Measurements from ENCODE around the gene HOXA6. TPM values are rescaled to one million over a fixed set of nuclear protein-coding genes. Genes with fewer than 3 reads are reported as not detected.

Gene HOXA6
- total RNA-seq, 2 experiments from 2014 or later = not detected

DNA sequence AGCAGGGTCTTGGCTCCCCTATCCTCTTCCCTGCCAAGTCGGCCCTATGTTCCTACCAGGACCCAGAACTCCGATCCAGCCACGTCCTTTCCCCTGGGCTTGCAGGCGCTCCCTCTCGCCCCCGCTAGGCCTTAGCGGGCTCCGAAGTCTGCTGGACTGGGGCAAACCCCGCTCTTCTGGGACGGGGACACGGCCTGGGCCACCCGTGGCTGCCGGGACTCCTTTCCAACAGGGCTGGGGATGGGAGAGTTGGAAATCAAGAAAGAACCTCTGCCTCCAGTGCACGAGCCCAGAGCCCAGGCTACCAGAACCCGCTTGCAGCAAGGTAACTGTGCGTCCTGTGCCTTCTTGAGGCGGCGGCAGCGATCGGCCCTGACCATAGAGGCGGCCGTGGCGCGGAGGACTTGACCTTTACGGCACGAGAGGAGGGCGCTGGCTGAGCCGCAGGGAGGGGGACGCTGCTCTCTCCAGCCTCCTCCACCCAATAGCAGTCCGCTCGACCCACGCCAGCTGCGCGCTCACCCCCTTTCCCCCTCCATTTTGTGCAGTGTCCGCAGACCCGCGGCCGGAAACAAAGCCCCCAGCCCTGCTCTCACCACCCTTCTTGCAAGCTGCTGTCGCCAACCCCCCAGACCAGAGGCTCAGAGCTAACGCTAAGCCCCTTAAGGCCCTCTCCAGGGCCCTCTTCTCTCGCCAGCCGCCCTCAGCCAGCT lies 44.4 kb upstream of the HOXA6 start:
- Mint-ChIP-seq H3K4me3 (peak overlapping the region; percentile 45), H3K9me3 (no peaks in the 10 kb centered on the region), H3K36me3 (ENCODE audit: low read depth) (no peaks in the 10 kb centered on the region), H3K27me3 (peaks cover 99% of the 10 kb centered on the region), H3K27ac (no peak overlapping the region), H3K4me1 (ENCODE audit: low read depth) (peaks cover 56% of the 10 kb centered on the region)
- Histone ChIP-seq H3K36me3 (ENCODE audit: insufficient read depth, low read length) (no peaks in the 10 kb centered on the region), H3K27me3 (ENCODE audit: control insufficient read depth in 1 of 2, insufficient read depth in 2 of 2, low read length in 2 of 2) (peaks cover 89 to 96% of the 10 kb centered on the region in 2 experiments), H3K4me1 (ENCODE audit: insufficient read depth, low read length) (peaks cover 54% of the 10 kb centered on the region), H3K4me3 (ENCODE audit: low read length) (no peak overlapping the region), H3K9me3 (ENCODE audit: control insufficient read depth in 1 of 2, insufficient read depth in 1 of 2, low read length in 2 of 2) (peaks cover 0 to 36% of the 10 kb centered on the region in 2 experiments), H3K27ac (ENCODE audit: low read depth in 1 of 2, low read length in 2 of 2) (no peak overlapping the region)
- TF ChIP-seq, protein P1, sequence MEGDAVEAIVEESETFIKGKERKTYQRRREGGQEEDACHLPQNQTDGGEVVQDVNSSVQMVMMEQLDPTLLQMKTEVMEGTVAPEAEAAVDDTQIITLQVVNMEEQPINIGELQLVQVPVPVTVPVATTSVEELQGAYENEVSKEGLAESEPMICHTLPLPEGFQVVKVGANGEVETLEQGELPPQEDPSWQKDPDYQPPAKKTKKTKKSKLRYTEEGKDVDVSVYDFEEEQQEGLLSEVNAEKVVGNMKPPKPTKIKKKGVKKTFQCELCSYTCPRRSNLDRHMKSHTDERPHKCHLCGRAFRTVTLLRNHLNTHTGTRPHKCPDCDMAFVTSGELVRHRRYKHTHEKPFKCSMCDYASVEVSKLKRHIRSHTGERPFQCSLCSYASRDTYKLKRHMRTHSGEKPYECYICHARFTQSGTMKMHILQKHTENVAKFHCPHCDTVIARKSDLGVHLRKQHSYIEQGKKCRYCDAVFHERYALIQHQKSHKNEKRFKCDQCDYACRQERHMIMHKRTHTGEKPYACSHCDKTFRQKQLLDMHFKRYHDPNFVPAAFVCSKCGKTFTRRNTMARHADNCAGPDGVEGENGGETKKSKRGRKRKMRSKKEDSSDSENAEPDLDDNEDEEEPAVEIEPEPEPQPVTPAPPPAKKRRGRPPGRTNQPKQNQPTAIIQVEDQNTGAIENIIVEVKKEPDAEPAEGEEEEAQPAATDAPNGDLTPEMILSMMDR (IDR thresholded peaks at IDR 0.05) = no peak
- no peak for DNase-seq
- CTCF ChIA-PET = interaction anchor here (0.8 to 1.5 kb wide), 3 partner anchors 12 to 41 kb away, joined by 3 to 9 read pairs (median 3); no protein-coding TSS in a partner anchor
- no peak for ATAC-seq (ENCODE audit: poor library complexity)
- POLR2A ChIA-PET = interaction anchor here (0.5 to 1.5 kb wide), 5 partner anchors 9 to 419 kb away, joined by 3 to 5 read pairs (median 4); no protein-coding TSS in a partner anchor
- intact Hi-C loops (cut with DNase I, micrococcal nuclease) = loop anchor here (1.0 to 10.0 kb wide), 4 partner anchors 473 to 993 kb away; partner anchors contain the start of genes HIBADH (in 1 of the 2), JAZF1 (in 1 of the 2) and TAX1BP1 (in 1 of the 2)

DNA sequence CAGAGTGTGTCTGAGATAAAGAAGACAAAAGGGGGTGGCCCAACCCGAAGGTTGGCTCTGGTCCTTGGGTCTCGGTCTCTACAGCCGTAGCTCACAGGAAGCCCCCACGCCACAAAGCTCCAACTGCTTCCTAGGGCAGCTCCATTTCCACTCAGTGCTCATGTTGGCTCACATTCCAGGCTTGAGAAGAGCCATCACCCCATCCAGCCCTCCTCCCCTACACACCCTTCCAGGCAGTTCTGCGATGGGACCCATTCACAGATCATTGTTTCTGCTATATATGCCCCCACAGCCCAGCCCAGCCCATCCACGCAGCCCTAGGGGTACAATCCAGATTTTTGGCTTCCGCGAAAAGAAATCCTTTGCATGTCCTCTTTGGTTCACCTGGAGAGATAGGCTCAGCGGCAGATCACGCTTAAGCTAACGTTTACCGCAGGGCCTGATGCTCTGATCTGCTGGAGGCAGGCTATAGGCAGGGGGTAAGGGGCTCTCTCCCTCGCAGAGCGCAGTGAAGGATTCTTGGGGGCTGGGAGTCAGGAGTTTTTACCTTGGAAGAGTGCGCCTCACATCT lies 43.7 kb upstream of the HOXA6 start:
- H3K36me3 ChIP-seq (ENCODE audit: insufficient read depth, low read length) = no peaks in the 10 kb centered on the region
- H3K9me3 ChIP-seq (ENCODE audit: control insufficient read depth in 1 of 2, insufficient read depth in 1 of 2, low read length in 2 of 2) = peaks cover 0 to 39% of the 10 kb centered on the region in 2 experiments
- Mint-ChIP-seq H3K36me3 (ENCODE audit: low read depth) (no peaks in the 10 kb centered on the region), H3K27ac (no peak overlapping the region), H3K4me3 (peak overlapping the region; percentile 45), H3K9me3 (no peaks in the 10 kb centered on the region), H3K27me3 (peaks cover 99% of the 10 kb centered on the region), H3K4me1 (ENCODE audit: low read depth) (peaks cover 61% of the 10 kb centered on the region)
- H3K27ac ChIP-seq (ENCODE audit: low read depth in 1 of 2, low read length in 2 of 2) = no peak overlapping the region
- TF ChIP-seq, protein P1 (IDR thresholded peaks at IDR 0.05) = no peak
- CTCF ChIA-PET = interaction anchor here (1.1 to 1.5 kb wide), 3 partner anchors 12 to 830 kb away, joined by 3 to 9 read pairs (median 6); no protein-coding TSS in a partner anchor
- POLR2A ChIA-PET = no interaction called here
- no peak overlapping the region for H3K4me3 ChIP-seq (ENCODE audit: low read length)
- H3K27me3 ChIP-seq (ENCODE audit: control insufficient read depth in 1 of 2, insufficient read depth in 2 of 2, low read length in 2 of 2) = peaks cover 92 to 96% of the 10 kb centered on the region in 2 experiments
- intact Hi-C loops (cut with DNase I, micrococcal nuclease) = loop anchor here in 1 of 2 experiments (10.0 kb wide), 3 partner anchors 474 to 994 kb away; partner anchors contain the start of genes HIBADH, JAZF1 and TAX1BP1
- ATAC-seq (ENCODE audit: poor library complexity) (no peak), DNase-seq (no peak)
- peaks cover 58% of the 10 kb centered on the region for H3K4me1 ChIP-seq (ENCODE audit: insufficient read depth, low read length)

DNA sequence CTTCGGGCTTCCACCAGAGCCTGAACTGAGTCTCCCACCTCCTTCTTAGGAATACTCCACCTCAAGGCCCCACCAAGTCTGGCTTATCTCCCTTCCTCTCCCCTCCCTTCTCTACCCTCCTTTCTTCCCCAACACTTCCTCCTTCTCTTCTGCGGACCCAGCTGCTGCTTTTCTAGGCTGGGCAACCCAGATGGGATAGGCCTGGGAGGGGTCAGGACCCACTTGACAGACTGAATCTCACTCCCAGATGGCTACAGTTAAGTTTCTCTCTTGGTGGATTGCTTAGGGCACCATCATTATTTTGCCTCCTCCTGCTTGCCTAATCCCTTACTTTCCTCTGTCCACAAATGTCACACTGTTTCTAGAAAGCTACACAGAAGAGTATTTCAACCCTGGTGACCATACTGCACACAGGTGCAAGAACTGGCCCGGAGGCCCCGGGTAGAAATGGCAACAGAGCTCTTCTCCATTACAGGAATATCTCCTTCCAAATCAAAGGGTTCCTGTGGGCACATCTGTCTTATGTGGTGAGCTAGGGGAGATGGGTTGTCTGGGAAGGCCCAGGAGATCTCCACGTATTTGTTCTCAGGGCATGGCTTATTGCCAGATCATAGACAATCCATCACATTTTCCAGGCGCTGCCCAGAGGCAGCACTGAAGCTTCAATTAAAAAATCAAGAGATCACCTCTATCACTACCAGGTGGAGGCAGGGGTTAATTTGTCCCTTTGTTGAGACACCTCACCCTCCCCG lies 42.6 kb upstream of the HOXA6 start:
- H3K27me3 ChIP-seq (ENCODE audit: control insufficient read depth in 1 of 2, insufficient read depth in 2 of 2, low read length in 2 of 2) = peaks cover 96 to 98% of the 10 kb centered on the region in 2 experiments
- DNase-seq (peak in 1 of 14 experiments; percentile 5), ATAC-seq (ENCODE audit: poor library complexity) (no peak)
- Mint-ChIP-seq H3K4me1 (ENCODE audit: low read depth) (peaks cover 72% of the 10 kb centered on the region), H3K36me3 (ENCODE audit: low read depth) (no peaks in the 10 kb centered on the region), H3K4me3 (peak overlapping the region; percentile 57), H3K27me3 (peaks cover 99% of the 10 kb centered on the region), H3K9me3 (no peaks in the 10 kb centered on the region), H3K27ac (peak overlapping the region; percentile 80)
- POLR2A ChIA-PET = interaction anchor here (0.6 to 2.6 kb wide), 6 partner anchors 11 to 551 kb away, joined by 3 to 8 read pairs (median 4); partner anchors contain the start of gene HOXA9
- H3K4me3 ChIP-seq (ENCODE audit: low read length) = no peak overlapping the region
- H3K4me1 ChIP-seq (ENCODE audit: insufficient read depth, low read length) = peaks cover 69% of the 10 kb centered on the region
- H3K36me3 ChIP-seq (ENCODE audit: insufficient read depth, low read length) = no peaks in the 10 kb centered on the region
- H3K9me3 ChIP-seq (ENCODE audit: control insufficient read depth in 1 of 2, insufficient read depth in 1 of 2, low read length in 2 of 2) = peaks cover 0 to 49% of the 10 kb centered on the region in 2 experiments
- TF ChIP-seq, protein P1 (IDR thresholded peaks at IDR 0.05) = no peak
- intact Hi-C loops (cut with DNase I, micrococcal nuclease) = loop anchor here in 1 of 2 experiments (5.0 to 10.0 kb wide), 5 partner anchors 38 to 1333 kb away; partner anchors contain the start of genes HIBADH, HOXA3, JAZF1 and TAX1BP1
- no peak overlapping the region for H3K27ac ChIP-seq (ENCODE audit: low read depth in 1 of 2, low read length in 2 of 2)
- CTCF ChIA-PET = interaction anchor here (1.0 to 1.6 kb wide), 4 partner anchors 11 to 831 kb away, joined by 3 to 13 read pairs (median 5); no protein-coding TSS in a partner anchor

Measured in CD4-positive, alpha-beta T cell (primary cell).